ENCODE results near the gene DPF3.

DPF3 gene

DNA sequence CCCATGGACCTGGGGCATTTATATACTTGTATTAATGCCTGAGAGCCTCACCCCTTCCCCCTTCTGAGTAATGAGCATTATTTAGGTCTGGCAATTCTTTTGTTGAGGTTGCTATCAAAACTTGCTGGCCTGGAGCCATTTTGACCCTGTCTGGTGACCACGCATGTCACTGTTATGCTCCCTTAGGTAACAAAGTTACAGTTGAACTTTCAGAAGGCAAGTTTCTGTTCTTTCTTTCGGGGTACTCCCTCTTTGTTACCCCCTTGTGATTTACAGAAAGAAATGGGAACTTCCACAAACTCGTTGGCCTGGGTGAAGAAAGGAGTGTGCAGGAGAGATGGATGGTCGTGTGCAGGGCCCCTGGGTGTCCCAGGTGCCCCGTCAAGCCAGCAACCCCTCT lies 305.4 kb downstream of the DPF3 start:
- DNase-seq = no peak

- DNase-seq = no peak
These were observed 310.3 kb downstream of the DPF3 start for GRCh38 chr14:72583316-72584272.

GRCh38 chr14:72582582-72582981 lies 311.3 kb downstream of the DPF3 start:
- DNase-seq = no peak

DNA sequence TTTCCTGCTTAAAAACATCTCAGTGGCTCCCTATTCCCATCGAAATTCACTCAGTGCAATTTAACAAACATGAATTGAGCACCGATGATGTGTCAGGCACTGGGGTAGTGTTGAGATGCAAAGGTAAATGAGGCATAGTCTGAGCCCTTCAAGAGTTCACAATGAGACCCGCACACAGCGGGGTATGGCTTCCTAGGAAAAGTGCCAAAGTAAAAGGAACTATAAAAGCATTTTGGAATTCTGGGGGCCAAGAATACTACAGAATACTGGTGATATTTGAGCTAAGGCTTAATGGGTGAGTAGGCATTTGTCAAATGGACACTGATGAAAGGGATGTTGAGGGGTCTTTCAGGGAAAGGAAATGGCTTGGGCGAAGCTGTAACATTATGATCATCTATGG lies 315.4 kb downstream of the DPF3 start:
- DNase-seq = no peak

- DNase-seq = no peak
These were observed 316.4 kb downstream of the DPF3 start for GRCh38 chr14:72577521-72577920.

DNA sequence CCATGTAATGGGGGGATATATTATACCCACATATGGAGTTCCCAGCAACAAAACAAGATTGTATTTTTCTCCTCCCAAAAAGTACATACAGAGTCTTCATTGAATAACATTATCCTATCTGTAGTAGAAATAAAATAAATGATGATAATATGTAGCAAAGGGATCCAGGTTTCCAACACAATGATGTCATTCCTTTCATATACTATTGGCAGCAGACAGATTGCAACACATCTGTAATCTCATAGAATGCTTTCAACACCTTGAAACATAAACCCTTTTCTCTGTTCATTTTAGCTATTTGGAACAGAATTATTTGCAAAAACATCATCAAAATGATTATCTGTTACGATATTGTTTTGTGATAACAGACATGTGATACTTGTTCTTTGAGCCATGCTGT lies 317.6 kb downstream of the DPF3 start:
- no peak for DNase-seq

- DNase-seq = no peak
These were observed 319.2 kb downstream of the DPF3 start for GRCh38 chr14:72574715-72575114.

- no peak for DNase-seq
These were observed 320.0 kb downstream of the DPF3 start for GRCh38 chr14:72573725-72574417.
